ENCODE measurements around the gene ATP6V0C.
A peak's percentile ranks its signal among the peaks of the same experiment; 100 is the strongest.
"Not testable (repeated sequence)": the region's sequence is repeated elsewhere in the genome, so short reads cannot be mapped to it uniquely, and the experiment has no call there.

Gene ATP6V0C

GRCh38 chr16:2524339-2524938 lies 10.7 kb downstream of the ATP6V0C start:
- no peak for DNase-seq (ENCODE audit: extremely low spot score, insufficient read length, low read depth)
- no peak for FAIRE-seq

- FAIRE-seq = no peak
Measured at GRCh38 chr16:2526135-2526534, 12.4 kb downstream of the ATP6V0C start.

DNA sequence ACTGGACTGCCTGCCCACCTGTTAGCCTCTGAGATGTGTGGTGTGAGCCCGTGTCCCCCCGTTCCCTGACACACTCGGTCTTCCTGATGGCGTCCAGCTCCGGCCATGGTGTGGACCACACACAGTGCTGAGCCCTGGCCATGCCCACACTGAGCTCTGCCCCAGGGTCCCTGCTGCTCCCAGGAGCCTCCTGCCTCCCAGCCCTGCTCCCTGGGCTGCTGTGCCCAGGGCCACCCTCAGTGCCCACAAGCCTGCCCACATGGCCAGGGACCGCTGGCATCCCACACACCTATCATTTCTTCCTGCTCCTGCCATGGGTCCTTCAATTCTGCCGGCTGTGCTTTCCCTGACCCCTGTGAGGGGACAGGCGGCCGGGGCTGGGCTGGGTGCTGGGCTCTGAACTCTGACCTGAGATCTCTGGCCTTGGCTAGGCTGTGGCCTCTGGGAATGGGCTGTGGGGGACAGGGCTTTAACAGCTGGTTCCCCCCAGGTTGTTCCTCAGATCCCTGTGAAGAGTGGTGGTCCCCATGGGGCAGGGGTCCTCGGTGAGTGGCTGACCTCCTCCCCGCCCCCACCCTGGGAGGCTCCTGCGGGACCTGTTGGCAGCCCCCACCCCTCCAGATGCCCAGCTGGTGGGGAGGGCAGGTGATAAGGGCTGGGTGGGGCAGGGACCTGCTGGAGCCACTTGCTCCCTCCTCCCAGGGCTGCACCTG lies 13.5 kb downstream of the ATP6V0C start:
- no peak for FAIRE-seq
- no peak for DNase-seq (ENCODE audit: extremely low spot score, insufficient read length, low read depth)

More at GRCh38 chr16:2526135-2526534, 12.4 kb downstream of the ATP6V0C start:
- DNase-seq (ENCODE audit: extremely low spot score, insufficient read length, low read depth) = no peak

- no peak for DNase-seq (ENCODE audit: extremely low spot score, insufficient read length, low read depth)
- no peak for FAIRE-seq
Measured at GRCh38 chr16:2527784-2528100, 14.0 kb downstream of the ATP6V0C start.

GRCh38 chr16:2528161-2529060 lies 14.7 kb downstream of the ATP6V0C start:
- FAIRE-seq (no peak), DNase-seq (ENCODE audit: extremely low spot score, insufficient read length, low read depth) (no peak)

DNA sequence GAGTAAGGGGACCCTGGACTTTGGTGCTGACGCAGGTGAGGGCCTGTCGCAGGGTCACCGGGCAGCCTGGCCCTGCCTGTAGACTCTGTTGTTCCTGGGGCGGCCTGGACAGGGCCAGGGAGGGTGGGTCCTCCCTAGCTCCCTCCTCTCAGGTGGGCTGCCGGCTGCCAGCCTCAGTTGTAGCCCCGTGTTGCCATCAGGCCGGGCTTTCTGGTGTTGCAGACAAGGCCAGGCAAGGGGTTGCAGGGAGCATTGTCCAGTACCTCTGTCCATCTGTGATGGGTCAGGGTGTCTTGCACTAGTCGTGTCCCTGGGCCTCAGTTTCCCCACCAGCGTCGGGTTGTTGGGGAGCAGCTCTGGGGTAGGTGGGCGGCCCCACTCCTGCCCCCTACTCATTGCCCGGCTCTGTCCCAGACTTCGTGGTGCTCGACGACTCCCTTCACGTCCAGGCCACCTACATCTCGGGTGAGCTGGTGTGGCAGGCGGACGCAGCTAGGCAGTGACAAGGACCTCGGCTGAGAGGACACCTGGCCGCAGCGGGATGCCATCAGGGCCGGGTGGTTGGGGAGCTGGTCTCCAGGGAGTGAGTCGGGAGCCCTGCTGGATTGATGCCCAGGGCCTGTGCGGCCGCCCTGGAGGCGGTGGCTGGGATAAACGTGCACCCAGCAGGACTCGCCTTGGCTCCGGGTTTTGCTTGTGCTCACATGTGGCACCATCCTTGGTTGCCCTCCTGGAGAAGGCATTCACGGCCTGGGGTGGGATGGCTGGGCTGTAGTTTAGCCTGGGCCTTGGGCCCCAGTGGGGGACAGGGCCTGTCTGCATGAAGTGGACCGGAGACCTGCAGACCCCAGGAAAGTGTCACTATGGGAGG lies 15.5 kb downstream of the ATP6V0C start:
- no peak for DNase-seq (ENCODE audit: extremely low spot score, insufficient read length, low read depth)
- no peak for FAIRE-seq

- DNase-seq (ENCODE audit: extremely low spot score, insufficient read length, low read depth) (no peak), FAIRE-seq (no peak)
Measured at GRCh38 chr16:2529961-2530628, 16.3 kb downstream of the ATP6V0C start.

GRCh38 chr16:2530629-2531318 lies 17.0 kb downstream of the ATP6V0C start:
- no peak for FAIRE-seq

DNA sequence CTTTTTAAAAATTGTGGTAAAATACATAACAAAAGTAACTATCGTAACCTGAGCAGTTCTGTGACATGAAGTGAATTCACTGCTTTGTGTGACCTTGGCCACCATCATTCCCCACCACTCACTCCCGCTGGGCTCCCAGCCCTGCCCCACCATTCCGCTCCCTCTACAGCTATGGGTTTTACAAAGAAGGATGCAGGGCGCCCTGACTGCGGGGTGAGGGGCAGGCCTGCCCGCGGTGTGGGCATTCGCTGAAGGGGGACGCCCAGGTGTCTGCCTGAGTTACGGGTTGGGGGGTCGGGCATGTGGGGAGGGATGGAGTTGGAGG lies 17.6 kb downstream of the ATP6V0C start, which contains the start of gene CEMP1:
Gene CEMP1 (minus strand): TSS at position 38 of the 325 bp plus-strand sequence. CDS start 335 bp downstream, outside the sequence.
- DNase-seq (ENCODE audit: extremely low spot score, insufficient read length, low read depth) (no peak), FAIRE-seq (no peak)

More at GRCh38 chr16:2530629-2531318, 17.0 kb downstream of the ATP6V0C start:
- no peak for DNase-seq (ENCODE audit: extremely low spot score, insufficient read length, low read depth)

- DNase-seq (ENCODE audit: extremely low spot score, insufficient read length, low read depth) (peak; percentile 96), FAIRE-seq (peak; percentile 99)
Measured at GRCh38 chr16:2531696-2532493, 18.1 kb downstream of the ATP6V0C start.

- DNase-seq (ENCODE audit: extremely low spot score, insufficient read length, low read depth) = no peak
- FAIRE-seq = peak; percentile 76
Measured at GRCh38 chr16:2532494-2533141, 18.9 kb downstream of the ATP6V0C start.

GRCh38 chr16:2533142-2533755 lies 19.5 kb downstream of the ATP6V0C start:
- not testable (repeated sequence) for FAIRE-seq; DNase-seq (ENCODE audit: extremely low spot score, insufficient read length, low read depth)

DNA sequence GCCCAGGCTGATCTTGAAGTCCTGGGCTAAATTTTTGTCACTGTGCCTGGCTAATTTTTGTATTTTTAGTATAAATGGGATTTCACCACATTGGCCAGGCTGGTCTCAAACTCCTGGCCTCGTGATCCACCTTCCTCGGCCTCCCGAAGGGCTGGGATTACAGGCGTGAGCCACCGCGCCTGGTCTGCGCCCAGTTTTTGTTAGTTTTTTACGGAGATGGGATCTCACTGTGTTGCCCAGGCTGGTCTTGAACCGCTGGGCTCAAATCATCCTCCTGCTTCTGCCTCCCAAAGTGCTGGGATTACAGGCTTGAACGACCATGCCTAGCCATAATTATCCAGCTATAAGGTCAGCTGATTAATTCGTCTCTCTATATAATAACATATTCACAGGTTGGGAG lies 20.2 kb downstream of the ATP6V0C start:
- DNase-seq (ENCODE audit: extremely low spot score, insufficient read length, low read depth) (no peak), FAIRE-seq (no peak)

DNA sequence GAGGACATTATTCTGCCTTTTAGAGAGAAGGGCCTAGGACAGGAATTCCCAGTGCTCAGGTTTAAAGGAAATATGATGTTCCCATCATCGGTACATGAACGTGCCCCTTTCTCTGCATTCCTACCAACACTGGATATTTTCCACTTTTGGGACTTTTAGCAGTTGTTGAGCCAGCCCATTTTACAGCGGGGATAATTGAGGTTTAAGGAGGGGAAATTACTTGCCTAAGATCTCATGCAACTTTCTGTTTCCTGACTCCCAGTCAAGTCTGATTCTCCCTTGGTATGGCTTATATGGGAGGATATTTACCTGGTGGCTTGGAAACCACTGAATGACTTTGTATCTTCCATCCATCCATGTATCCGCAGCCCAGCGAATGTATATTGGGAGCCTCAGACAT lies 20.6 kb downstream of the ATP6V0C start:
- not testable (repeated sequence) for FAIRE-seq; DNase-seq (ENCODE audit: extremely low spot score, insufficient read length, low read depth)

GRCh38 chr16:2535625-2536013 lies 21.9 kb downstream of the ATP6V0C start:
- DNase-seq (ENCODE audit: extremely low spot score, insufficient read length, low read depth) (no peak), FAIRE-seq (no peak)

- FAIRE-seq (peak; percentile 65), DNase-seq (ENCODE audit: extremely low spot score, insufficient read length, low read depth) (peak; percentile 86)
Measured at GRCh38 chr16:2537451-2538379, 24.0 kb downstream of the ATP6V0C start, which contains the start of gene PDPK1. TSS of gene PDPK1 (plus strand) at chr16:2538021. CDS start at chr16:2538113, 92 bp downstream.
